G401.6 (cell line): ENCODE measurements around the gene MRPL27.
"Not testable (repeated sequence)": the region's sequence is repeated elsewhere in the genome, so short reads cannot be mapped to it uniquely, and the experiment has no call there.

Experiments
- FAIRE-seq: peaks from 2 replicates; lab custom pipeline; 2012; peaks lifted over from hg19 to GRCh38; lab: Jason Lieb, UNC

MRPL27 gene

DNA sequence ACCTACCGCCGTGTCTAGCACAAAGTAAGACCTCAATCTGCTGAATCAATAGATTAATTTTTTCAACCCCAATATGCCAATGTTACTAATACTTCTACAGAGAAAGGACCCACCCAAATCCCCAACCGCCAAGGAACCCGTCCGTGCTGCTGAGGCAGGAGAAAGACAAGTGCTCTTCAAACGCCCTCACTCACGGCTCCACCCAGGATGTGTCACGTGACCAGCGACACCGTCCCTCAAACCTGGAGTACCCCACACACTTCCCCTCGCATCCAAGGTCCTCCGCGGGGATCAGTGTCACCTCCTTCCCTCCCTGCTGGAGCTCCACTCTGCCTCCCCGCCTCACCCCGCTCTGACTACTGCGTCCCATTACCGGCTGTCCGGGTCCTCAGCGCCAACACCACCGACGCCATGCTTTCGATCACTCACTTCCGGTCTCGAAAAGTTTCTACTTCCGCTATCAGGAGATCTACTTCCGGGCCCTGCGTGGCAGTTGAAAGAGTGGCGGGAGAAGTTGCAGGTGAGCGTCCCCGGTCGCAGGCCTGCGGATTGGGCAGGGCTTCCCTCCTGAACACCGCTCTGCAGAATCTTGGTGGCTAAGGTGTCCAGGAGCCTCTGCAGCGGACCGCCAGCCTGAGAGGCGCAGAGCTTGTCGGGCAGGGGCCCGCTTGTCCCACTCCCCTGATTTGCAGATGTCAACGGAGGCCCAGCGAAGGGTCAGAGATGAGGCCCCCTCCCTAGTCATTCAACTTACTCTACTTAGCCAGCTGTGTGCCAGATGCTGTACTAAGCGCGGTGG, at the start of gene MRPL27, which contains the start of gene EME1:
MRPL27 (minus strand) TSS at position 427 of the 799 bp plus-strand sequence; CDS start at position 413, 14 bp downstream.
EME1 (plus strand) TSS at position 472 of the 799 bp plus-strand sequence. CDS start 1,980 bp downstream, outside the sequence.
- FAIRE-seq = no peak

DNA sequence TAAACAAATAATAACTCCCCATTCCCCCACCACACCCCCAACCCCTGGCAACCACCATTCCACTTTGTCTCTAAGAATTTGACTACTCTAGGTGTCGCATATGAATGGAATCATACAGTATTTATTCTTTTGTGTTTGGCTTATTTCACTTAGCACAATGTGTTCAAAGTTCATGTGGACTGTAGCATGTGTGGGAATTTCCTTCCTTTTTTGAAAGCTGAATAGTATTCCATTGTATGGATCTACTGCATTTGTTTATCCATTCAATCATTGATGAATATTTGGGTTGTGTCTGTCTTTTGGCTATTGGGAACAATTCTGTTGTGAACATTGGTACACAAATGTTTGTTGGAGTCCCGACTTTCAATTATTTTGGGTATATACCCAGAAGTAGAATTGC, 49.8 kb upstream of the MRPL27 start:
- no peak for FAIRE-seq

DNA sequence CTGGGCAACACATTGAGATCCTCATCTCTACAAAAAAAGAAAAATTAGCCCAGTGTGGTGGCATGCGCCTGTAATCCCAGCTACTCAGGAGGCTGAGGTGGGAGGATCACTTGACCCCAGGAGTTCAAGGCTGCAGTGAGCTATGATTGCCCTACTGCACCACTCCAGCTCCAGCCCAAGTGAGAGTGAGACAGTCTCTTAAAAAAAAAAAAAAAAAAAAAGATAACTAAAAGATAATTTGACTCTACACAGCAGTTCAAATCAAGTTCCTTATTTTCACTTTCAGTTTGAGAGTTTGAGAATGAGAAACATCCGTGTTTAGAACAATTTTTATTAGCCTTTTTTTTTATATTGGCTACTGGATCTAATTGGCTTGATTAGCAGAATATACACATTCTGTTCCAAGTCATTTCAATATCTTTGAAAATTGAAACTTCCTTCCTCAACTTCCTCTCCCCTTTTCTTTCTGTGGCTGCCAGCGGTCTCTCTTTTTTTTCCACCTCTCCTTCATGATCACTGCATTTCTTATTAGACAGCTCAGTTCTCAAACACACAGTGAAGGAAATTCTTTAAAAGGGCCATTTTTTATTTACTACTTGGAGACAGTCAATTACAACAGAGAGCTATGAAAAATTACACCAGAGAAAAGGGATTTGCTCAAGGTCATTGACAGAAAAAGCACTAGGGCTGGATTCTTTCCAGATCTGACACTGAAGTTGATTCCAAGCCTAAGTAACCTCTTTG, 48.5 kb upstream of the MRPL27 start:
- no peak for FAIRE-seq

DNA sequence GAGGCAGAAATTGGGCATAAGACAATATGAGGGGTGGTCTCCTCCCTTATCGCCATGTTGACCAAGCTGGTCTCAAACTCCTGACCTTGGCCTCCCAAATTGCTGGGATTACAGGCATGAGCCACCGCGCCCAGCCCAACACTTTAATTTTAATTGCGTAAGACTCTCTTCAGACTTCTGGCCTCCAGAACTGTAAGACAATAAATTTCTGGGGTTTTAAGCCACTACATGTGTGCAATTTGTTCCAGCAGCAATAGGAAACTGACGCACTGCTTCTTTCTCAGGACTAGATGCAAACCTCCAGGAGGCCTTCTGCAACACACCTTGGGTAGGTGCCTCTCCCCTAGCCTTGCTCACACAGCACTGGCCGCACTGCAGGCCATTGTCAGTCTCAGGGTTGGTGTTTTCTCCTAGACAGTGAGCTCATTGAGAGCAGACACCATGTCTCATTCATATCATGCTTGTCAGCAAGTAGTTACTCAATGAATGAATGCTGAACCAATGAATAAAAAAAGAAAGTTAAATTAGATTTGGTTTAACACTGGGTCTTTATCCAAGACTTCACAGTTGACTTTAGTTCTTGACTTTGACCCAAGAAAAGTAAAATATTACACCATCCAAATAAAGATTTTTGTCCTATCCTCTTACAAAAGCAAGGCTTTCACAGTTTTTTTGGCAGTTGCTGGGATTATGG, 47.6 kb upstream of the MRPL27 start:
- no peak for FAIRE-seq

DNA sequence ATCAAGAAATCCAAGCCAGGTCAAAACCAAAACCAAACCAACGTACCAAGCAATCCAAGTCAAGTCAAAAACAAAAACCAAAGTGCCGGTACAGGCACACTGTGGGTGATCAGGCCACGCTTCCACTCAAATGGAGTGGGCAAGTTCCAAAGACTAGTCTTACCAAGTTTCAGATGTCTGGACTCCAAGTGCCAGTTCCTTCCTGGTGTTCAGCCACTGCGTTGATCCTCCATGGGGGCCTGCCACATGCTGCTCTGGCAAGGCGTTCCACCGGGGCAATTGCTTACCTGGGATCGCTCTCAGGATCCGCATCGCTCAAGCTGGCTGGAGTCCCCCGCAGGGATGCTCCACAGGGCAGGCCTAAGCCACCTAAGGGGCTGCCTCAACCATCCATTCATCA, 46.6 kb upstream of the MRPL27 start:
- not testable (repeated sequence) for FAIRE-seq

DNA sequence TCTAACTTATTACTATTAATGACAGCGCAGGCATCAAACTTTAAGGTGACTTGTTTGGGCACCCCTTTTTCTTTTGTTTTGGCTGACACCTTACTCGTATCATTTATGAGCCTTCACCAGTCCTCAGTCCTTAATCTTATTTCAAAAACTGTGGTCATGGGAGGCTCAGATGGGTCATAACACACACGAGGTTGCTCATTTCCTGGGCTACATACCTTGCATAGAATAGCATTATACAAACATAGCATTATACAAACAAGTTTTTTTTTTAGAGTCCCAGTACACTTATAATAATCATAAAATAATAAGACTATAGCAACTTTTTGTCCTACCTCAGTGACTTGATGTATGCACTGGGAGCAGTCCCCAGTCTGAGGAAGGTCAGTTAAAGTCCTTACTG, 41.8 kb upstream of the MRPL27 start:
- no peak for FAIRE-seq

DNA sequence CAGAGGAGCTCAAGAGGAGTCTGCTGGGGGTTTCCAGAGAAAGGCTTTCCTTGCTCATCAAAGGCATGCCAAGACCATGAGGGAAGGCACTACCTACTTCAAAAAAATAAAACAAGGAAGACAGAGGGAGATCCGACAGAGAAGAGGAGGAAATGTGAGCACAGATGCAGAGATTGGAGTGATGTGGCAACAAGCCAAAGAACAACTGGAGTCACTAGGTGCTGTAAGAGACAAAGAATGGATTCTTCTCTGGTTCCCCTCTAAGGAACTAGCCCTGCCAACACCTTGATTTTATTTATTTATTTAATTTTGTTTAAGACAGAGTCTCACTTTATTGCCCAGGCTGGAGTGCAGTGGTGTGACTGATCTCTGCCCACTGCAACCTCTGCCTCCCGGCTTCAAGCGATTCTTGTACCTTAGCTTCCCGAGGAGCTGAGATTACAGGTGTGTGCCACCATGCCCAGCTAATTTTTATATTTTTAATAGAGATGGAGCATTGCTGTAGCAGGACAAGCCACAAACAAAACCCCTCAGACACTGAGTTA, 39.3 kb upstream of the MRPL27 start:
- no peak for FAIRE-seq

DNA sequence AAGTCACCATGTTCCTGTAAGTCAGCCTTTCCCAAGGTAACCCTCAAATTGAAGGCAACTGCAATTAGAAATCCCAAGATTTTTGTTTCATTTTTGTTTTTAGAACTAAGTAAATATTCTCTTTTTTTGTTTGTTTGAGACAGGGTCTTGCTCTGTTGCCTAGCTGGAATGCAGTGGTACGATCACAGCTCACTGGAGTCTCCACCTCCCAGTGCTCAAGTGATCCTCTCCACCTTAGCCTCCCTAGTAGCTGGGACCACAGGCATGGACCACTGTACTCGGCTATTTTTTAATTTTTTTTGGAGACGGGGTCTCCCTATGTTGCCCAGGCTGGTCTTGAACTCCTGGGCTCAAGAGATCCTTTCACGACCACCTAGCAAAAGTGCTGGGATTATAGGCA, 34.9 kb upstream of the MRPL27 start:
- FAIRE-seq = no peak

DNA sequence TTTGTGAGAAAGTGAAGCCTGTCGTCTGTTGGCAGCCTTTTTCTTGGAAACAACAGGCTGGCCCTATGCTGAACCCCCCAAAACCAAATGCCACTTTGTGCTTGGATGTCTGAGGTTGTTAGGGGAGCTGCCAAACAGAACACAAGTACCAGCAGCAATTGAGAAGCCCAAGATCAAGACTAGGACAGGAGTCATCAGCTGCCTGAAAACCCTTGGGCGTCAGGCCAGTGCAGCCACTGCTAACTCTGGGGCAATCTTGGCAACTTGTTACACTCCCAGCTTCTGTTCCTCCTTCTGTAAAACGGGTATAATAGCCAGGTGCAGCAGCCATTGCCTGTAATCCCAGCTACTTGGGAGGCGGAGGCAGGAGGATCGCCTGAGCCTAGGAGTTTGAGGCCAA, 33.6 kb upstream of the MRPL27 start:
- FAIRE-seq = no peak

DNA sequence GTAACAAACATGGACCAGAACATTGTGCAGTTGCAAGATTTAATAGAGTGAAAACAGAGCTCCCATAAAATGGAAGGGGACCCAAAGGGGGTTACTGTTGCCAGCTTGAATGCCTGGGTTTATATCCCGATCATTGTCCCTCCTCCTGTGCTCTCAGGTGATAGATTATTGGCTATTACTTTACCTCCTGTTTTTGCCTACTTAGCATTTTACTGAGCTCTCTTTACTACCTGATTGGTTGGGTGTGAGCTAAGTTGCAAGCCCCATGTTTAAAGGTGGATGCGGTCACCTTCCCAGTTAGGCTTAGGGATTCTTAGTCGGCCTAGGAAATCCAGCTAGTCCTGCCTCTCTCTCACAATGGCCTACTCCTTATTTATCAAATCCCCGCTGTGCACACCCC, 32.4 kb upstream of the MRPL27 start:
- FAIRE-seq = not testable (repeated sequence)

DNA sequence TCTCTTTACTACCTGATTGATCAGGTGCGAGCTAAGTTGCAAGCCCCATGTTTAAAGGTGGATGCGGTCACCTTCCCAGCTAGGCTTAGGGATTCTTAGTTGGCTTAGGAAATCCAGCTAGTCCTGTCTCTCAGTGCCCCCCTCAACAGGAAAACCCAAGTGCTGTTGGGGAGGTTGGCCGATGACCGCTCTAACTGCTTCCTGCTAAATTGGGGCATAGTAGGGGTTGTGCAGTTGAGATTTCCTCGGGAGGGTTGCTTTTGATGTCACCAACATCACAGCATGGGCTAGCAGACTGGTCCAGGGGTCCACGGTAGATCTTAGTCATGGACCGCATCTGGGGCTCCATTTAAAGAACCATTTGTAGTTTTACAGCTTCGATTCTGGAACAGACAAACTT, 26.6 kb upstream of the MRPL27 start:
- FAIRE-seq = not testable (repeated sequence)

DNA sequence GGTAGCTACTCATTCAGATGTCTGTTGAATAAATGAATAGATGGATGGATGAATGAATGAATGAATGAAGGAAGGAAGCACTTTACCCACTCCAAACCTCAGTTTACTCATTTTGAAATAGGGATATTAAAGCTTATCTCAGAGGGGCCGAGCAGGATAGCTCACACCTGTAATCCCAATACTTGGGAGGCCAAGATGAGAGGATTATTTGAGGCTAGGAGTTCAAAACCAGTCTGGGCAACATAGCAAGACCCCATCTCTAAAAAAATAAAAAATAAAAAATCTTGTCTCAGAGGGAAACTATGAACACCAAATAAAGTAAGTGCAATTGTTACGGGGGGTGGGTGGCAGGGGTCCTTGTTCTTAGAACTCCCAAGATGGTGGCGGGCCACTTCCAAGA, 25.7 kb upstream of the MRPL27 start:
- not testable (repeated sequence) for FAIRE-seq

DNA sequence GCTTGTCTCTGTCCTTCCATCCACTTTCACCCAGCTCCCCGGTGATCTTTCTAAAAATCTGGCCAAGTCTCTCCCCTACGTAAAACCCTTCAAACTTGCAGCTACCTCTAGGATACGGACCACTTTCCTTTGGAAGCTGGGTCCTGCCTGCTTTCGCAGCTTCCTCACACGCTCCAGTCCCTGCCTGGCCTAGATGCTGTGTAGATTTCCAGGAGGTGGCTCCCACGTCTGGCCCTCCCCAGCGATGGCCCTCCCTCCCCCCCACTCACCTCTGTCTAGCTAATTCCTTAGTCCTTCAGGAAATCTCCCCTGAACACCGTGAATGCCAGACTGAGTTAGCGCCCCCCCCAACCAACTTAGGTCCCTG, 24.9 kb upstream of the MRPL27 start:
- no peak for FAIRE-seq

DNA sequence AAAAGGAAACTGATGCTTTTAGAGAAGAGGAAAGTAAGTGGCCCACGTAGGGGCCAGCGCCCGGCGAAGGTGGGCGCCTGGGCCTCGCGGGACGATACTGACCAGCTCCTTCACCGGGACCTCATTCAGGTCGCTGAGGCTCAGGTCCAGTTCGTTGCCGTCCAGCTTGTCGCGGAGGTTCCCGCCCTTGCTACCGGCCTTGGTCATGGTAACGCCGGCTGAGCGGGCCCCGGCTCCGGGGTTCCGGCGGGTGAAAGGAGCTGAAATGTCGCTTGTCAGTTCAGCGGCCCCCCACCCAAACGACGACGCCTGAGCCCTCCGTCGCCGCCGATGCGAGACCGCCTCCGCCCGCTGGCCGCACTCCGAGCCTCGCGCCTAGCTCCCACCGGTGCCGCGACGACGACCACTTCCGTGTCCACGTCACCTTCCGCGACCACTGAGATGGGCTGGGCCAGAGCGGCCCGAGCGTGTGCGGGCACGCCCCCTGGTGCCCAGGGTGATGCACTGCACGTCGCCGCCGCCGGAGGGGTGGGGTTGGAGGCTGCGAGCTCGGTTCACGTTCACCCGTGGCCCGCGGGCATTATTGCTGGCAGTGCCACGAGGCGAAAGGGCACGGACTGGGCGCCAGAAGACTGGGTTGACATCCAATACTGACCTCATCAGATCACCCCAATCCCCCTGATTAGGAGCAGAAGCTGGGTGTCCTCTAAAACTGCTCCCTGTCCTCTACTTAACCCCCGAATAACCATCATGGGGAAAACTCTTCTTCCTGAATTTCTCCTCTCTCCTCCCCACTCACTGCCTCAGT, 24.3 kb upstream of the MRPL27 start, which contains the start of gene LRRC59:
LRRC59 (minus strand) TSS at position 413 of the 808 bp plus-strand sequence; CDS start at position 207, 206 bp downstream.
- no peak for FAIRE-seq

DNA sequence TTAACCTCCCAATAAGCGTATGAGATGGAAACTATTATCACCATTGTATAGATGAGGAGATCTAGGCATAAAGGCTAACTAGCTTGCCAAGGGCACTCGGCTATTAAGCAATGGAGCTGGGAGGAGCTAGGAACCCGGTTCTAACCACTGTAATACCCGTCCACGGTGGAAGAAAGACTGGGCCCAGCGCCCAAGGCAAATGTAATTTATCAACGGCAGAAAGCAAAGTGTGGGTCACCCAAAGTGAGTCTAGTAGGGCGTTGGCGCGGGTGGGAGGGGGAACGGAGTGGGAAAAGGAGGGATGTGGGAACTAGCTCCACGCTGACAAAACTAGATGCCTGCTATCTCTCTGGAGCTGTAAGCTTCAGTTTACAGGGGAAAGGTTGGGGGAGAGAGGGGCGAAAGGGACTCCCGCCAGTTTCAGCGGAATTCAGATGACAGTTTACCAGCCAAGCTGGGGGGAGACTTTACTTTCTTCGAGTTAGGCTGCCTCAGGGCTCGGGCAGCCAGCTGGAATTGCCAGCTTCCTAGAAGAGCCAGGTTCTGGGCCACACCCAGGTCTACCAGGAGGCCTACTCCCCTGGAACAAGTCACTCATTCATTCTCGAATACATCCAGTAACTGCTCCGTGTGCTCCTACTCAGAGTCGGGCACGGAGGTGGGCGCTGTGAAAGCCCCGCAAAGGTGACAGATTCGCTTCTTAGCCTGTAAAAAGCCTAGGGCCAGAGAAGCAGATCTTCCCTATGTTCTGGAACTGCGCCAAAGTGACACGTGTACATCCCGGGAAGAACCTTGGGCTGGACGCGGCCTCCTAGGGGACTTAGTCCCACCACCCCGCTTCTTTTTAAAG, 23.5 kb upstream of the MRPL27 start:
- FAIRE-seq = no peak

DNA sequence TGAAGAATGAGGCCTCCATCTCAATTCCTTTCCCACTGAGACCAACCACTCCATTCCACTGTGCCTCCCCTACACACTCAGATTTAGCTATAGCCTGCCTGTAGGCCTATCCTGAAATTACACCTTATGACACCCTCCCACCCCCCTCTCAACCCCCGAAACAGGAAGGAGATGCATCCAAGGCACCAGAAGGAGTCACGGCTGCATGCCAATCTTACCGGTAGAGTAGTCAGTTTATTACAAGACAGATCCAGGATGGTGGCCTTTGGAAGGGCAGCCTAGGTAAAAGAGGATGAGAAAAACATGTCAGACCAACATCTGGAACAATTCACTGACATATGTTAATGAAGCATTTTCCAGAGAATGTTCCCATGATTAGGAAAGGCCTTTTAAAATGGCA, 21.7 kb upstream of the MRPL27 start:
- no peak for FAIRE-seq

DNA sequence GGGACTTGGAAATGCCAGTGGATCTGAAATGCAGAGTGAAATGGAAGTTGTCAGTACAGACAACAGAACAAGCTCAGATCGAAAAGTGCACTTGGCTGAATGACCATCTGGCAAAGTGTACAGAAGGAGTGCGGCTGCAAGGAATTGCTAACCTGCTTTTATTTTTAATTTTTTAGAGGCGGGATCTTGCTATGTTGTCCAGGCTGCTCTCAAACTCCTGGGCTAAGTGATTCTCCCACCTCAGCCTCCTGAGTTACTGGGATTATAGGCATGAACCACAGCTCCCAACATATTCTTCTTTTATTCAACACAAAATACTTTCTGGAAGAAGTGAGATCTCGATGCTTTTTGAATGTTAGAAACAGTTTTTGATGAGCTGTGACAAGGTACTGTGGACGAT, 20.7 kb upstream of the MRPL27 start:
- FAIRE-seq = no peak

DNA sequence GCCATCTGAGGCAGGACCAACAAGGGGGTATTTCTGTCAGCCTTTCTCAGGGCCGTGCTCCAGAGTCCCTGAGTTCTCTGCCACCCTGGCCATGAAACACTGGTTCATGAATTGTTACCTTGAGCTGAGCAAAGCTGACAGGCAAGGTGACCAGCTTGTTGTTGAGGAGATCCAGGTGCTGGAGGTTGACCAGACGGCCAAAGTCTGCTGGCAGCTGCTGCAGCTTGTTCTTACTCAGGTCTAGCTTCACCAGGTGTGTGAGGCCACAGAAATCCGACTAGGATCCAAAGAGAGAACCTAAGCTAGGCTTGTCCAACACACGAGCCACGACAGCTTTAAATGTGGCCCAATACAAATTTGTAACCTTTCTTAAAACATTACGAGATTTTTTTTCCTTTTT, 19.6 kb upstream of the MRPL27 start:
- FAIRE-seq = no peak

DNA sequence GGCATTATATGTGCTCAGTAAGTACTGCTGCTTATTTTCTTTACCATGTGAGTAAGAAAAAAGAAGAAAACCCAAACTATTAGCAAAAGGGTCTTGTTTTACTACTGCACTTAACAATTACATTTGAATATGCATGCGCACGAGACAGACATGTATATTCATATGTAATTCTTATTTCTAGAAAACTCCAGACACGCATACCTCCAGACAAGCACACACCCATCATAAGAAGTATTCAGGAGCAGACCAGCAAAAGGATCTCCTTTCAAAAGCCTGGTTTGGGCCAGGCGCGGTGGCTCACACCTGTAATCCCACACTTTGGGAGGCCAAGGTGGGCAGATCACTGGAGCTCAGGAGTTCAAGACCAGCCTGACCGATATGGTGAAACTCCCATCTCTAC, 16.6 kb upstream of the MRPL27 start:
- FAIRE-seq = no peak

DNA sequence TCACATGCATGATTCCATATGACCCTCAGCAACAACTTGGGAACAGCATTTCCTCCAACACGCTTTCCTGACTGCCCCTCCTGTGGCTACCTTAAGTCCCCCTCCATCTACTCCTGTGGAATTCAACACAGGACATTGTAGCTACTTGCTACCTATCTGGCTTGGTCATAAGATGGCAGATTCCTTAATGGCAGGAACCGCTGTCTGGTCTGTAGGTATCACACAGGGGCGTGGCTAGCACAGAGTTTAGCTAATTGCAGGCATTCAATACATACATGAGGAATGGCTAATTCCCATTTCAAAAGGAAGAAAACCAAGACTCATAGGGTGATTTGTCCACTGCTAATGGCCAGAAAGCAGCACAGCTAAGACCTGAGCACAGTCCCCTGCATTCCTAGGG, 15.7 kb upstream of the MRPL27 start:
- no peak for FAIRE-seq

DNA sequence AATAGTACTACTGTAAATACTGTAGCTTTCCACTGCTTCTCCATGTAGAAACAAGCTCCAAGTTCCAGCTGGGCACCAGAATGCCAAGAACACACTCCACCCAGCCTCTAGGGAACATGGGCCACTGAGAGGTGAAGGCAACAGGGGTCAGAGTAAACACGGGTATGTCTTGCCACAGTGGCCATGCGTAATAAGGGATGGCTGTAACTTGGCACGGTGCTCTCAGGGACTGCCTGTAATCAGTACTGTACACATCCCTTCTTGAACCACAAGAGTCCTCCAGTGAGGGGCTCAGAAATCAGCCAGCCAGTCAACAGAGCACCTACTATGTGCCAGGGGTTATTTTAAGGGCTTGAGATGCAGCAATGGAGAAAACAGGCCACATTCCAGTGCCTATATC, 13.5 kb upstream of the MRPL27 start:
- no peak for FAIRE-seq
